HepG2 (cell line): ENCODE data around the gene BABAM2. TPM values are rescaled to one million over a fixed set of nuclear protein-coding genes. Genes with fewer than 3 reads are reported as not detected.

Experiments used
- ATAC-seq: fragments of 200-7000 bp; cut with Tn5 transposase; 3 replicates; pipeline ENCODE4 v1.9.1; 2020; ENCODE audit warnings: mild to moderate bottlenecking, moderate library complexity
- BruUV-seq: library from RNA; stranded (reverse); fragments of 400-500 nt; replicated peaks from 2 replicates; lab custom pipeline; 2021; lab: Mats Ljungman, UMichigan
- CTCF ChIA-PET: fragments of 300-600 bp; formaldehyde crosslinking; extraction: SDS; loops from one replicate; lab custom pipeline; 2021; ENCODE audit warnings: low total read pairs, inconsistent platforms, low intra/inter-chr PET ratio; lab: Yijun Ruan, JAX
- POLR2A ChIA-PET: fragments of 350-600 bp; sonication (Branson Sonifier 250); formaldehyde crosslinking; loops from one replicate; lab custom pipeline; 2020; ENCODE audit warnings: antibody characterized with exemption, inconsistent platforms; lab: Yijun Ruan, JAX
- DNase-seq: peaks from one replicate; pipeline ENCODE4 v3.0.0-alpha.2; 2015; ENCODE audit warnings: low spot score
- FAIRE-seq: peaks from 3 replicates; lab custom pipeline; 2011; peaks lifted over from hg19 to GRCh38; lab: Jason Lieb, UNC
- H2AFZ ChIP-seq: one replicate; pipeline ENCODE4 v1.6.1; 2011; ENCODE audit warnings: low read length, inconsistent platforms
- H3K27ac ChIP-seq: fragments of 300-600 bp; 3 replicates; pipeline ENCODE4 v1.8.0; 2011; ENCODE audit warnings: mixed run types, mild to moderate bottlenecking, mixed read lengths, low read length, inconsistent platforms; ENCODE audit not compliant: insufficient read depth; ENCODE audit errors: extremely low read length
- H3K27me3 ChIP-seq, 2 experiments: fragments of 200-600 bp in 1 of 2; 2 replicates in 1 of 2; 3 replicates in 1 of 2; pipeline versions ENCODE4 v1.6.0 to v1.8.0; 2011; ENCODE audit warnings: low read length in 2 of 2, mild to moderate bottlenecking in 2 of 2, moderate library complexity in 2 of 2, inconsistent platforms in 1 of 2; ENCODE audit not compliant: insufficient read depth in 2 of 2, control insufficient read depth in 1 of 2
- H3K36me3 ChIP-seq, 2 experiments: fragments of 200-600 bp in 1 of 2; replicated peaks in 1 of 2; 2 replicates in 1 of 2; 3 replicates in 1 of 2; pipeline versions ENCODE4 v1.5.1 to v1.8.0; 2011; ENCODE audit warnings: low read length in 2 of 2, inconsistent platforms in 1 of 2; ENCODE audit not compliant: insufficient read depth in 2 of 2, control insufficient read depth in 1 of 2
- H3K4me1 ChIP-seq: 2 replicates; pipeline ENCODE4 v1.5.1; 2012; ENCODE audit warnings: low read length, inconsistent platforms; ENCODE audit not compliant: insufficient read depth
- H3K4me2 ChIP-seq: 2 replicates; pipeline ENCODE4 v1.6.0; 2011; ENCODE audit warnings: low read depth, low read length, inconsistent platforms
- H3K4me3 ChIP-seq, 3 experiments: fragments of 200-600 bp in 1 of 3; sonication (generic), shearing (Covaris generic) in 1 of 3; replicated peaks in 1 of 3; 2 replicates each; pipeline ENCODE4 v1.5.1; 2011 to 2016; ENCODE audit warnings: low read length in 3 of 3, inconsistent platforms in 2 of 3, low read depth in 2 of 3, mild to moderate bottlenecking in 2 of 3, control low read depth in 1 of 3, mixed read lengths in 1 of 3; ENCODE audit not compliant: insufficient read depth in 1 of 3
- H3K79me2 ChIP-seq: one replicate; pipeline ENCODE4 v1.6.1; 2011; ENCODE audit warnings: low read length, inconsistent platforms; ENCODE audit not compliant: insufficient read depth
- H3K9ac ChIP-seq: 2 replicates; pipeline ENCODE4 v1.6.0; 2011; ENCODE audit warnings: mild to moderate bottlenecking, low read depth, low read length, inconsistent platforms; ENCODE audit not compliant: insufficient read depth
- H3K9me3 ChIP-seq: 2 replicates; pipeline ENCODE4 v1.5.1; 2012; ENCODE audit warnings: mild to moderate bottlenecking, low read length
- H4K20me1 ChIP-seq: 2 replicates; pipeline ENCODE4 v1.6.0; 2011; ENCODE audit warnings: inconsistent platforms, mild to moderate bottlenecking, low read length, moderate library complexity; ENCODE audit not compliant: insufficient read depth
- MAX ChIP-seq: IDR thresholded peaks from 2 replicates; pipeline ENCODE4 v1.6.1; 2012; ENCODE audit warnings: inconsistent platforms
- PATZ1 ChIP-seq: sonication (generic); formaldehyde crosslinking; IDR thresholded peaks from 2 replicates; pipeline ENCODE4 v1.4.0; 2020; ENCODE audit warnings: missing genetic modification reagents
- PRDM15 ChIP-seq: sonication (generic); formaldehyde crosslinking; IDR thresholded peaks from 2 replicates; pipeline ENCODE4 v1.4.0; 2020; ENCODE audit warnings: missing genetic modification reagents
- YEATS2 ChIP-seq: sonication (generic); formaldehyde crosslinking; IDR thresholded peaks from 2 replicates; pipeline ENCODE4 v1.4.0; 2020; ENCODE audit warnings: missing genetic modification reagents, borderline replicate concordance
- ZNF530 ChIP-seq: sonication (generic); formaldehyde crosslinking; IDR thresholded peaks from 2 replicates; pipeline ENCODE4 v1.5.0; 2020; ENCODE audit warnings: low read depth, mild to moderate bottlenecking, missing genetic modification reagents
- ZUFSP ChIP-seq: sonication (generic); formaldehyde crosslinking; IDR thresholded peaks from 2 replicates; pipeline ENCODE4 v1.9.0; 2021; ENCODE audit warnings: missing genetic modification reagents, mild to moderate bottlenecking, borderline replicate concordance
- WGBS: methylation state at CpG from one replicate; pipeline ENCODE4 v1.1.6; 2017; ENCODE audit warnings: low lambda C conversion rate; 5-methylcytosine and 5-hydroxymethylcytosine counted together
- in situ Hi-C: cut with HindIII; loops from 2 replicates; pipeline ENCODE4 v1.10.0; 2017; ENCODE audit warnings: low pct_unique_long_range_greater_than_20kb; ENCODE audit not compliant: extremely low pct_ligation_motif_present
- intact Hi-C: fragments of 100-400 bp; cut with micrococcal nuclease; formaldehyde crosslinking; loops from one replicate; pipeline ENCODE4 v1.10.0; 2022; ENCODE audit not compliant: unreplicated experiment
- polyA plus RNA-seq, 8 experiments: library from polyadenylated mRNA; depleted of rRNA in 3 of 8; stranded (reverse) in 7 of 8; unstranded in 1 of 8; fragments of >200 nt; fragmentation: Illumina TruSeq in 4 of 8; extraction: Trizol in 4 of 8; gene quantifications; 2 replicates each; pipeline versions ENCODE4 v1.2.1 to v1.2.3, GENCODE V29; 2011 to 2016; ENCODE audit warnings: low read depth in 4 of 8, missing spikeins in 1 of 8, mixed read lengths in 1 of 8; ENCODE audit not compliant: insufficient read depth in 1 of 8
- total RNA-seq, 5 experiments: library from RNA; depleted of rRNA; stranded (reverse); fragments of >200 nt; fragmentation: Illumina TruSeq; extraction: Trizol; gene quantifications; 2 replicates each; pipeline ENCODE4 v1.2.3, GENCODE V29; 2016; ENCODE audit warnings: low read depth in 1 of 5

The BABAM2 gene
- total and polyA plus RNA-seq, 2 of the 13 experiments (the other 11 are each of a cell fraction or from before 2014, with no cell fraction given) = 24.9 to 28.0 TPM

GRCh38 chr2:28178946-28179345 is 288.4 kb downstream of the BABAM2 start:
- ChIA-PET CTCF (no interaction called here), POLR2A (no interaction called here)
- BruUV-seq = no TSS peak
- FAIRE-seq (no peak), ATAC-seq (no peak), DNase-seq (no peak)
- 98% methylated on average over 1 of the region's 1 CpG for WGBS
- H4K20me1 ChIP-seq = no peaks in the 10 kb centered on the region
- H3K27me3 ChIP-seq = no peaks in the 10 kb centered on the region
- no peak overlapping the region for H3K4me2 ChIP-seq
- no peak overlapping the region for H3K9ac ChIP-seq
- H3K36me3 ChIP-seq = no peaks in the 10 kb centered on the region; a peak in 1 of 5 replicates
- in situ Hi-C loops (no loop called here), intact Hi-C loops (loop anchor here (10.0 kb wide), 1 partner anchor 216 kb away; the partner anchor contains the start of gene FOSL2)
- no peak overlapping the region for H3K4me3 ChIP-seq
- peaks cover 7% of the 10 kb centered on the region for H3K4me1 ChIP-seq
- H2AFZ ChIP-seq = no peak overlapping the region
- no peaks in the 10 kb centered on the region for H3K79me2 ChIP-seq
- no peak overlapping the region for H3K27ac ChIP-seq
- peaks cover 8% of the 10 kb centered on the region; the same call in 1 of the 2 replicates for H3K9me3 ChIP-seq
- TF ChIP-seq ZNF530 (CRISPR knock-in tag) (no peak), ZUFSP (no peak), PATZ1 (CRISPR knock-in tag) (no peak)
- TF ChIP-seq, all 625 proteins: peak for 0

- peaks cover 6% of the 10 kb centered on the region; the same call in 1 of the 2 replicates for H3K4me1 ChIP-seq
- no peaks in the 10 kb centered on the region for H3K79me2 ChIP-seq
- in situ Hi-C loops (no loop called here), intact Hi-C loops (no loop called here)
- WGBS = 94% methylated on average over 3 of the region's 3 CpGs
- H3K27ac ChIP-seq = no peak overlapping the region
- H2AFZ ChIP-seq = no peak overlapping the region
- H4K20me1 ChIP-seq = no peaks in the 10 kb centered on the region
- FAIRE-seq (no peak), DNase-seq (no peak), ATAC-seq (peak; percentile 36; the same call in 2 of the 3 replicates)
- peaks cover 6% of the 10 kb centered on the region; the same call in 1 of the 2 replicates for H3K9me3 ChIP-seq
- no peak overlapping the region for H3K9ac ChIP-seq
- no TSS peak for BruUV-seq
- ChIA-PET POLR2A (no interaction called here), CTCF (no interaction called here)
- no peak overlapping the region for H3K4me2 ChIP-seq
- no peak overlapping the region for H3K4me3 ChIP-seq
- no peaks in the 10 kb centered on the region for H3K27me3 ChIP-seq
- no peaks in the 10 kb centered on the region for H3K36me3 ChIP-seq
- no peak for TF ChIP-seq MAX
- peak; percentile 74; the same call in 1 of the 2 replicates for TF ChIP-seq PRDM15 (CRISPR knock-in tag)
- no peak for TF ChIP-seq YEATS2 (CRISPR knock-in tag)
Measured at GRCh38 chr2:28181801-28182200, 291.3 kb downstream of the BABAM2 start.
